KMS-11 (cell line): ENCODE results near the gene FAM114A1.

ENCODE experiments used
- H2AFZ ChIP-seq: fragments of 200-600 bp; sonication (generic); 2 replicates; pipeline ENCODE4 v1.6.1; 2016; ENCODE audit warnings: antibody characterized with exemption, mixed run types, low read depth
- H3K27ac ChIP-seq: fragments of 200-600 bp; sonication (generic); 2 replicates; pipeline ENCODE4 v1.6.1; 2016; ENCODE audit warnings: mild to moderate bottlenecking, mixed run types
- H3K27me3 ChIP-seq: fragments of 200-600 bp; sonication (generic); 2 replicates; pipeline ENCODE4 v1.6.1; 2017; ENCODE audit warnings: mild to moderate bottlenecking, low read depth, mixed run types, moderate library complexity; ENCODE audit not compliant: insufficient read depth
- H3K36me3 ChIP-seq: fragments of 200-600 bp; sonication (generic); 2 replicates; pipeline ENCODE4 v1.6.1; 2017; ENCODE audit warnings: mild to moderate bottlenecking, mixed run types; ENCODE audit not compliant: insufficient read depth
- H3K4me1 ChIP-seq: fragments of 200-600 bp; sonication (generic); 2 replicates; pipeline ENCODE4 v1.6.1; 2016; ENCODE audit warnings: mild to moderate bottlenecking, low read depth, mixed run types; ENCODE audit not compliant: poor library complexity, severe bottlenecking
- H3K4me2 ChIP-seq: fragments of 200-600 bp; sonication (generic); 2 replicates; pipeline ENCODE4 v1.7.0; 2016; ENCODE audit warnings: mild to moderate bottlenecking, mixed run types
- H3K4me3 ChIP-seq: fragments of 200-600 bp; sonication (generic); IDR thresholded peaks from 2 replicates; pipeline ENCODE4 v1.6.1; 2017; ENCODE audit warnings: low read depth, low read length, mixed read lengths; ENCODE audit not compliant: insufficient read depth
- H3K79me2 ChIP-seq: fragments of 200-600 bp; sonication (generic); 2 replicates; pipeline ENCODE4 v1.6.1; 2016; ENCODE audit warnings: low read depth, mixed run types; ENCODE audit not compliant: insufficient read depth
- H3K9ac ChIP-seq: fragments of 200-600 bp; sonication (generic); 2 replicates; pipeline ENCODE4 v1.6.1; 2016; ENCODE audit warnings: mild to moderate bottlenecking, mixed run types
- H4K20me1 ChIP-seq: fragments of 200-600 bp; sonication (generic); 2 replicates; pipeline ENCODE4 v1.6.1; 2016; ENCODE audit warnings: mild to moderate bottlenecking, mixed run types; ENCODE audit not compliant: insufficient read depth
- TF ChIP-seq, protein P1 (sequence below): fragments of 200-600 bp; sonication (generic); conservative IDR thresholded peaks from 2 replicates; pipeline ENCODE4 v1.6.1; 2017; ENCODE audit warnings: low read depth, mild to moderate bottlenecking, antibody characterized with exemption, low read length, moderate library complexity, mixed read lengths

FAM114A1 gene

GRCh38 chr4:38876636-38877035 is 9.0 kb downstream of the FAM114A1 start:
- H3K4me3 ChIP-seq, result no peak overlapping the region

GRCh38 chr4:38884254-38884653 is 16.6 kb downstream of the FAM114A1 start:
- Histone ChIP-seq H3K9ac (no peak overlapping the region), H3K36me3 (no peaks in the 10 kb centered on the region), H3K4me3 (no peak overlapping the region), H3K79me2 (no peaks in the 10 kb centered on the region), H3K4me2 (no peak overlapping the region), H3K27me3 (no peaks in the 10 kb centered on the region), H3K27ac (no peak overlapping the region), H3K4me1 (peaks cover 5% of the 10 kb centered on the region), H4K20me1 (no peaks in the 10 kb centered on the region), H2AFZ (no peak overlapping the region)
- TF ChIP-seq, protein P1, sequence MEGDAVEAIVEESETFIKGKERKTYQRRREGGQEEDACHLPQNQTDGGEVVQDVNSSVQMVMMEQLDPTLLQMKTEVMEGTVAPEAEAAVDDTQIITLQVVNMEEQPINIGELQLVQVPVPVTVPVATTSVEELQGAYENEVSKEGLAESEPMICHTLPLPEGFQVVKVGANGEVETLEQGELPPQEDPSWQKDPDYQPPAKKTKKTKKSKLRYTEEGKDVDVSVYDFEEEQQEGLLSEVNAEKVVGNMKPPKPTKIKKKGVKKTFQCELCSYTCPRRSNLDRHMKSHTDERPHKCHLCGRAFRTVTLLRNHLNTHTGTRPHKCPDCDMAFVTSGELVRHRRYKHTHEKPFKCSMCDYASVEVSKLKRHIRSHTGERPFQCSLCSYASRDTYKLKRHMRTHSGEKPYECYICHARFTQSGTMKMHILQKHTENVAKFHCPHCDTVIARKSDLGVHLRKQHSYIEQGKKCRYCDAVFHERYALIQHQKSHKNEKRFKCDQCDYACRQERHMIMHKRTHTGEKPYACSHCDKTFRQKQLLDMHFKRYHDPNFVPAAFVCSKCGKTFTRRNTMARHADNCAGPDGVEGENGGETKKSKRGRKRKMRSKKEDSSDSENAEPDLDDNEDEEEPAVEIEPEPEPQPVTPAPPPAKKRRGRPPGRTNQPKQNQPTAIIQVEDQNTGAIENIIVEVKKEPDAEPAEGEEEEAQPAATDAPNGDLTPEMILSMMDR, result no peak

More at GRCh38 chr4:38876636-38877035, 9.0 kb downstream of the FAM114A1 start:
- Histone ChIP-seq H4K20me1 (no peaks in the 10 kb centered on the region), H3K36me3 (no peaks in the 10 kb centered on the region), H3K9ac (no peak overlapping the region), H3K4me2 (no peak overlapping the region), H3K4me1 (no peaks in the 10 kb centered on the region), H2AFZ (no peak overlapping the region), H3K27me3 (no peaks in the 10 kb centered on the region), H3K79me2 (no peaks in the 10 kb centered on the region), H3K27ac (no peak overlapping the region)
- TF ChIP-seq, protein P1, result no peak

- Histone ChIP-seq H3K4me1 (peaks cover 8% of the 10 kb centered on the region), H3K9ac (no peak overlapping the region), H3K4me3 (no peak overlapping the region), H3K4me2 (no peak overlapping the region), H3K27ac (no peak overlapping the region), H3K36me3 (no peaks in the 10 kb centered on the region), H3K27me3 (no peaks in the 10 kb centered on the region), H3K79me2 (no peaks in the 10 kb centered on the region), H4K20me1 (no peaks in the 10 kb centered on the region), H2AFZ (no peak overlapping the region)
- TF ChIP-seq, protein P1, result no peak
These were observed 21.5 kb downstream of the FAM114A1 start for GRCh38 chr4:38889143-38889542.

DNA sequence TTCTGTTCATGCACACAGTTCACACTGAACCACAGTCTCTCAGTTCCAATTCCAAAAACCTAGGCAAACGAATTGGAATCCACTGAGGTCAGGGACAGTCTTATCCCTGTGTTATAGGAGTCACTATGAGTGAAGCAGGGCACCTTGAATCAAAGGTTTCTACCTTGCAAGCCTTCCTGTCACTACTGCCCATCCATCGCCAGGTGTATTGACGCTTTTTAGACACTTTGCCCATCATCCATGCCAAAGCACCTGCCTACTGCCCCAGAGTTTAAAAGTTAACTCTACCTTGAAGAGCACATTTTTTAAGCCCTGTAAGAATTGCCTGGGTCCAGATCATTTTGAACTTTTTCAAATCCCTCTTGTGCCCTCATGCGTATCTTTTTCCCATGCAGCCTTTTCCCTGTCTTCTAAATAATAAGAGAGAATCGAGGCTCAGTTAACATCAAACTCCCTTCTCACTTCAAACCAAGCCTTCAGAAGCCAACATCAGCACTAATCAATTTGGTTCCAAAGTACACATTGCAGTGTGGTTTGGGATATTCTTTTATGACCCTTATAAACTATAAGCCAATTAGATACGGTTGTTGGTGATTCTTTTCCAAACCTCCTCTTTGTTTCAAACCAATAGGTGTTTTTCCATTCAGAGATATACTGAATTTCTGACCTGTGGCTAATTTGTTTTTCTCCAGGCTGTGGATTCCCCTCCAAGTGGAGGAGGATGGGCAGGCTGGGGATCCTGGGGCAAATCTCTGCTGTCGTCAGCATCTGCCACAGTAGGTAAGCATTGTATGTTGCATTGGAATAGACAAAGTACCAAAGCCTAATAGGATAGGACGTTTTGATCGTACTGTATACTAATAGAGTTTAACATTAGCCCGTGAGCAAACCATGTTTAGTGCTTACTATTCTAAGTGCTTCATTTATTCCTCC is 23.7 kb downstream of the FAM114A1 start:
- H3K9ac ChIP-seq, result no peak overlapping the region
- H4K20me1 ChIP-seq, result no peaks in the 10 kb centered on the region
- no peaks in the 10 kb centered on the region for H3K36me3 ChIP-seq
- H3K27me3 ChIP-seq, result no peaks in the 10 kb centered on the region
- no peak overlapping the region for H3K27ac ChIP-seq
- no peak overlapping the region for H2AFZ ChIP-seq
- no peak overlapping the region for H3K4me2 ChIP-seq
- TF ChIP-seq, protein P1, result no peak
- H3K79me2 ChIP-seq, result no peaks in the 10 kb centered on the region
- H3K4me3 ChIP-seq, result no peak overlapping the region
- H3K4me1 ChIP-seq, result peaks cover 8% of the 10 kb centered on the region
